ENCODE results near the gene RPS21.

DNA sequence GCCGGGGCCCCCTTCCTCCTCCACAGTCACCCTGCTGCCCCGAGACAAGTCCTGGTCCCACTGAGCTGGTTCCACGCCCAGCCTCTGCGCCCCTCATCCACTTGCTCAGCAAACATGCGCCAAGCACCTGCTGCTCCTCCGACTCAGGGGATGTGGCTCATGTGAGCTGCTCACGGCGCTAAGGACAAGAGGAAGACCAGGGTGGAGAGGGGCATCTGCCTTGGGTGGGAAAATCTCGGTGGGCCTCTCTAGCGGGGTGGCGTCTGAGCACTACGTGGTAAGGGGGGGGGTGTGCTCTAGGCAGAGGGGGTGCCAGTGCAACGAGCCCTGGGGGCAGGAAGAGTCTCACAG is 24.3 kb upstream of the RPS21 start:
- no peak for TF ChIP-seq CTCF (IDR thresholded peaks at IDR 0.05; ENCODE audit: insufficient read depth, low read length)
- no peak for TF ChIP-seq REST (IDR thresholded peaks at IDR 0.05; ENCODE audit: insufficient replicate concordance, low read depth)
- no peak for TF ChIP-seq SPI1 (IDR thresholded peaks at IDR 0.05; ENCODE audit: borderline replicate concordance, low read depth)
- no peak for TF ChIP-seq POLR2AphosphoS5 (IDR thresholded peaks at IDR 0.05; ENCODE audit: low read depth)
